Mesothelial cell of epicardium (in vitro differentiated cells): ENCODE measurements around the gene PDE10A. TPM values are rescaled to one million over a fixed set of nuclear protein-coding genes. Genes with fewer than 3 reads are reported as not detected.

Experiments used
- DNase-seq, 2 experiments: peaks; one replicate each; pipeline ENCODE4 v3.0.0; 2021; ENCODE audit warnings: low spot score in 2 of 2; ENCODE audit not compliant: unreplicated experiment in 2 of 2
- H3K27ac Mint-ChIP-seq: 2 replicates; pipeline ENCODE4 v1.8.0; 2021; ENCODE audit warnings: mixed read lengths
- H3K27me3 Mint-ChIP-seq: 2 replicates; pipeline ENCODE4 v1.8.0; 2021; ENCODE audit warnings: low read depth, mixed read lengths
- H3K36me3 Mint-ChIP-seq: 2 replicates; pipeline ENCODE4 v1.8.0; 2021; ENCODE audit warnings: mixed read lengths
- H3K4me1 Mint-ChIP-seq: 2 replicates; pipeline ENCODE4 v1.8.0; 2021; ENCODE audit warnings: mixed read lengths
- H3K4me3 Mint-ChIP-seq: 2 replicates; pipeline ENCODE4 v1.8.0; 2021; ENCODE audit warnings: mild to moderate bottlenecking, moderate library complexity, mixed read lengths
- H3K9me3 Mint-ChIP-seq: 2 replicates; pipeline ENCODE4 v1.8.0; 2021; ENCODE audit warnings: mixed read lengths
- CTCF ChIP-seq: fragments of 200-600 bp; sonication (generic); IDR thresholded peaks from one replicate; pipeline ENCODE4 v1.5.0; 2021; ENCODE audit warnings: antibody characterized with exemption; ENCODE audit not compliant: unreplicated experiment
- total RNA-seq: library from RNA; stranded (reverse); gene quantifications from 3 replicates; pipeline ENCODE4 v1.2.1, GENCODE V29; 2021

Gene PDE10A
- total RNA-seq, 1 donor from 2014 or later, result 12.8 TPM

DNA sequence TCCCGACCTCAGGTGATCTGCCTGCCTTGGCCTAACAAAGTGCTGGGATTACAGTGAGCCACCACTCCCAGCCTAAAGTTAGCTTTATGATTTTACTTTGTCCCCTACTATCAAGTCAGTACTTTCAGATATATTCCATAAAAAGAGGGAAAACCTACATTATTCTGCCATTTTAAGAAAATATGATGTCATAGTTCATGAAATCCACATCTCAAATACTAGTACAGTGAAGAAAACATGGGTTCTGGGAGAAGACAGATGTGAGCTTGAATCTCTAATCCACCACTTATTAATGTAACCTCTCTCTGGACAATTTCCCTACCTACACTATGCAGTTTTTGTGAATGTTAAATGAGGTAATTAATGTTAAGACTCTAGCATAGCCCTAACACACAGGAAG is 74.5 kb downstream of the PDE10A start:
- Mint-ChIP-seq H3K4me1 (no peaks in the 10 kb centered on the region), H3K27me3 (no peaks in the 10 kb centered on the region), H3K36me3 (peaks cover 9% of the 10 kb centered on the region), H3K4me3 (no peak overlapping the region), H3K27ac (no peak overlapping the region), H3K9me3 (peaks cover 18% of the 10 kb centered on the region)
- no peak for TF ChIP-seq CTCF
- no peak for DNase-seq

DNA sequence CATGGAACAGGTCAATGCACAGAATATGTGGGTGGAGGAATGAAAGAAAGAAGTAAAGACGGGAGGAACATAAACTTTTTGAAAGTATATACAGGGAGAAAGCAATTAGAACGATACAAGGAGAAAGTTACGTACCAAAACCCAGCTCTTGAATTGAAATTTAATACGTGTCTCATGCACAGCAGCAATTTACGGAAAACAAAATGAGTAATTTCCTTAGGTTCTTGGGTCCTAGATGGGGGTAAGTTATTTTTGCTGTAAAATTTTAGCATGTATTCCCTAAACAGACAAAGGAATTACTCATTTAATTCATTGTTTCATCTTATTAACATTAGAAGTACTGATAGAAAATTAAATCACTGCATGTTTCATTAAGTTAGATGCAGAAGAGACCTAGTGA is 75.8 kb downstream of the PDE10A start:
- no peak for TF ChIP-seq CTCF
- peaks cover 7% of the 10 kb centered on the region for H3K36me3 Mint-ChIP-seq
- H3K4me1 Mint-ChIP-seq, result no peaks in the 10 kb centered on the region
- no peak overlapping the region for H3K27ac Mint-ChIP-seq
- H3K4me3 Mint-ChIP-seq, result no peak overlapping the region
- DNase-seq, result no peak
- peaks cover 12% of the 10 kb centered on the region for H3K9me3 Mint-ChIP-seq
- no peaks in the 10 kb centered on the region for H3K27me3 Mint-ChIP-seq

GRCh38 chr6:165586706-165587105 is 76.3 kb downstream of the PDE10A start:
- Mint-ChIP-seq H3K36me3 (peaks cover 7% of the 10 kb centered on the region), H3K4me3 (no peak overlapping the region), H3K9me3 (peaks cover 10% of the 10 kb centered on the region), H3K27ac (no peak overlapping the region), H3K27me3 (no peaks in the 10 kb centered on the region), H3K4me1 (no peaks in the 10 kb centered on the region)
- TF ChIP-seq CTCF, result no peak
- no peak for DNase-seq

- no peaks in the 10 kb centered on the region for H3K4me1 Mint-ChIP-seq
- H3K9me3 Mint-ChIP-seq, result peaks cover 8% of the 10 kb centered on the region
- no peak for DNase-seq
- no peak overlapping the region for H3K27ac Mint-ChIP-seq
- TF ChIP-seq CTCF, result no peak
- H3K27me3 Mint-ChIP-seq, result no peaks in the 10 kb centered on the region
- H3K36me3 Mint-ChIP-seq, result peaks cover 7% of the 10 kb centered on the region
- no peak overlapping the region for H3K4me3 Mint-ChIP-seq
Observed at GRCh38 chr6:165585060-165585459, 78.0 kb downstream of the PDE10A start.

GRCh38 chr6:165584541-165584940 is 78.5 kb downstream of the PDE10A start:
- no peak overlapping the region for H3K27ac Mint-ChIP-seq
- H3K36me3 Mint-ChIP-seq, result peaks cover 7% of the 10 kb centered on the region
- no peak for TF ChIP-seq CTCF
- no peaks in the 10 kb centered on the region for H3K4me1 Mint-ChIP-seq
- H3K27me3 Mint-ChIP-seq, result no peaks in the 10 kb centered on the region
- H3K9me3 Mint-ChIP-seq, result peaks cover 8% of the 10 kb centered on the region
- H3K4me3 Mint-ChIP-seq, result no peak overlapping the region
- no peak for DNase-seq

DNA sequence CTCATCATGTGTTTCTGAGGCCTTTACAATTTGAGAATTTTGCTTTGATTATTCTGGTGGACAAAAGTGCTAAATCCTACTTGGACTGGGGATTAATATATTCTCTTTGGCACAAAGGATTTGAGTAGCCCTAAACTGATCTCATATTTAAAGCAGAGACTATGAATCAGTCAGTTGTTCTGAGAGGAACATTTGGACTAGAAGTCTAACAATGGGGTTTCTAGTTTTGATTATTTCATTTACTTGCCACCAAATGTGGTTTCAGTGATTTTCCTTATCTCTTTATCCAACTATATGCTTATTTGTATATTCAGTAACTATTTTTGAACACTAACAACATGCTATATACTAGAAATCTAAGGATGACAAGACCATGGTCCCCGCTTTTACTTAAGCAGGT is 81.4 kb downstream of the PDE10A start:
- peaks cover 7% of the 10 kb centered on the region for H3K36me3 Mint-ChIP-seq
- no peak overlapping the region for H3K4me3 Mint-ChIP-seq
- no peak for DNase-seq
- H3K9me3 Mint-ChIP-seq, result peaks cover 8% of the 10 kb centered on the region
- H3K27ac Mint-ChIP-seq, result no peak overlapping the region
- H3K4me1 Mint-ChIP-seq, result no peaks in the 10 kb centered on the region
- no peak for TF ChIP-seq CTCF
- no peaks in the 10 kb centered on the region for H3K27me3 Mint-ChIP-seq
